Measurements from ENCODE around the gene CALCOCO2. TPM values are rescaled to one million over a fixed set of nuclear protein-coding genes. Genes with fewer than 3 reads are reported as not detected.

Gene CALCOCO2
- total and polyA plus RNA-seq, 2 of the 13 experiments (the other 11 are each of a cell fraction or from before 2014, with no cell fraction given): 72.9 to 111 TPM

DNA sequence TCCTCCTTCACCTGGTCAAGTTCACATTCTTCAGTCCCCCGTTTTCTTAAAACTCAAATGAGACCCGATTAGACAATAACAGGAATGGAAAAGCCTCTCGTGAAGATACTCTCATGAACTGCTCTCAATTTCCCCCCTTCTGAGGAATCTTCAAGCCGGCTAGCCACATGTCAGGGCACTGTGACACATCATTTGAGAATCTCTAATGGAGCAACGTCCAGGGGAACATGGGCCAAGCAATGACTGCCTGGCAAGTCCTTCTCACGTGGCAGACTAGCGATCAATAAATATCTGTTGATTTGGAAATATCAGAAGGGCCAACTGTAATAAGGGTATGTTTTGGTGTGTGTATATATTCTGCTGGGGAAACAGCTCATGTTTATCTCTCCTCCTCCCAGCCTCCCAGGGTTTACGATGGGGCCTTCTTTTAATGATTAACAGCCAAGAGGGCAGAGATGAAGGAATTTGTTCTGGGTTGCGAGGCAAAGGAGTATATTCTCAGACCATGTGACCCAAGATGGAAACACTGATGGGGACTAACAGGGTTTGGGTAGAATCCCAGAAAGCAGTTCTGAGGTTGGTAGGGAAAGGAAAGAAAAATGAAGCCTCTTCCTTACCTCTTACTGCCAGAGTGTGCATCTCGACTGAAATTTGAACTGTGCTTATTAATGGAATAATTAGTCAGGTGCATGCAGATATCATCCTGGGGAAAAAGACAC is 35.2 kb upstream of the CALCOCO2 start (continued):
- TF ChIP-seq, protein P1, sequence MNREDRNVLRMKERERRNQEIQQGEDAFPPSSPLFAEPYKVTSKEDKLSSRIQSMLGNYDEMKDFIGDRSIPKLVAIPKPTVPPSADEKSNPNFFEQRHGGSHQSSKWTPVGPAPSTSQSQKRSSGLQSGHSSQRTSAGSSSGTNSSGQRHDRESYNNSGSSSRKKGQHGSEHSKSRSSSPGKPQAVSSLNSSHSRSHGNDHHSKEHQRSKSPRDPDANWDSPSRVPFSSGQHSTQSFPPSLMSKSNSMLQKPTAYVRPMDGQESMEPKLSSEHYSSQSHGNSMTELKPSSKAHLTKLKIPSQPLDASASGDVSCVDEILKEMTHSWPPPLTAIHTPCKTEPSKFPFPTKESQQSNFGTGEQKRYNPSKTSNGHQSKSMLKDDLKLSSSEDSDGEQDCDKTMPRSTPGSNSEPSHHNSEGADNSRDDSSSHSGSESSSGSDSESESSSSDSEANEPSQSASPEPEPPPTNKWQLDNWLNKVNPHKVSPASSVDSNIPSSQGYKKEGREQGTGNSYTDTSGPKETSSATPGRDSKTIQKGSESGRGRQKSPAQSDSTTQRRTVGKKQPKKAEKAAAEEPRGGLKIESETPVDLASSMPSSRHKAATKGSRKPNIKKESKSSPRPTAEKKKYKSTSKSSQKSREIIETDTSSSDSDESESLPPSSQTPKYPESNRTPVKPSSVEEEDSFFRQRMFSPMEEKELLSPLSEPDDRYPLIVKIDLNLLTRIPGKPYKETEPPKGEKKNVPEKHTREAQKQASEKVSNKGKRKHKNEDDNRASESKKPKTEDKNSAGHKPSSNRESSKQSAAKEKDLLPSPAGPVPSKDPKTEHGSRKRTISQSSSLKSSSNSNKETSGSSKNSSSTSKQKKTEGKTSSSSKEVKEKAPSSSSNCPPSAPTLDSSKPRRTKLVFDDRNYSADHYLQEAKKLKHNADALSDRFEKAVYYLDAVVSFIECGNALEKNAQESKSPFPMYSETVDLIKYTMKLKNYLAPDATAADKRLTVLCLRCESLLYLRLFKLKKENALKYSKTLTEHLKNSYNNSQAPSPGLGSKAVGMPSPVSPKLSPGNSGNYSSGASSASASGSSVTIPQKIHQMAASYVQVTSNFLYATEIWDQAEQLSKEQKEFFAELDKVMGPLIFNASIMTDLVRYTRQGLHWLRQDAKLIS (CRISPR knock-in tag; IDR thresholded peaks at IDR 0.05): no peak
- peak; percentile 96 for TF ChIP-seq FOXK2 (IDR thresholded peaks at IDR 0.05)
- TF ChIP-seq DR1 (CRISPR knock-in tag; IDR thresholded peaks at IDR 0.05): no peak
- peak; percentile 54; the same call in 1 of the 2 replicates for TF ChIP-seq ZNF292 (CRISPR knock-in tag; IDR thresholded peaks at IDR 0.05; ENCODE audit: borderline replicate concordance, low read depth)
- TF ChIP-seq FOXA3 (CRISPR knock-in tag; IDR thresholded peaks at IDR 0.05): peak; percentile 90
- no peak for TF ChIP-seq HNRNPK (IDR thresholded peaks at IDR 0.05; ENCODE audit: low read depth, low read length, poor library complexity, severe bottlenecking)
- TF ChIP-seq ZFY (CRISPR knock-in tag; IDR thresholded peaks at IDR 0.05): 0 out of 2 replicates have a peak, but pooled peaks have one; percentile 34
- peak; percentile 40; the same call in 1 of the 2 replicates for TF ChIP-seq TOPORS (CRISPR knock-in tag; IDR thresholded peaks at IDR 0.05)
- TF ChIP-seq, protein P2, sequence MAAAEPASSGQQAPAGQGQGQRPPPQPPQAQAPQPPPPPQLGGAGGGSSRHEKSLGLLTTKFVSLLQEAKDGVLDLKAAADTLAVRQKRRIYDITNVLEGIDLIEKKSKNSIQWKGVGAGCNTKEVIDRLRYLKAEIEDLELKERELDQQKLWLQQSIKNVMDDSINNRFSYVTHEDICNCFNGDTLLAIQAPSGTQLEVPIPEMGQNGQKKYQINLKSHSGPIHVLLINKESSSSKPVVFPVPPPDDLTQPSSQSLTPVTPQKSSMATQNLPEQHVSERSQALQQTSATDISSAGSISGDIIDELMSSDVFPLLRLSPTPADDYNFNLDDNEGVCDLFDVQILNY (CRISPR knock-in tag; conservative IDR thresholded peaks at IDR 0.05): no peak
- TF ChIP-seq, protein P3, sequence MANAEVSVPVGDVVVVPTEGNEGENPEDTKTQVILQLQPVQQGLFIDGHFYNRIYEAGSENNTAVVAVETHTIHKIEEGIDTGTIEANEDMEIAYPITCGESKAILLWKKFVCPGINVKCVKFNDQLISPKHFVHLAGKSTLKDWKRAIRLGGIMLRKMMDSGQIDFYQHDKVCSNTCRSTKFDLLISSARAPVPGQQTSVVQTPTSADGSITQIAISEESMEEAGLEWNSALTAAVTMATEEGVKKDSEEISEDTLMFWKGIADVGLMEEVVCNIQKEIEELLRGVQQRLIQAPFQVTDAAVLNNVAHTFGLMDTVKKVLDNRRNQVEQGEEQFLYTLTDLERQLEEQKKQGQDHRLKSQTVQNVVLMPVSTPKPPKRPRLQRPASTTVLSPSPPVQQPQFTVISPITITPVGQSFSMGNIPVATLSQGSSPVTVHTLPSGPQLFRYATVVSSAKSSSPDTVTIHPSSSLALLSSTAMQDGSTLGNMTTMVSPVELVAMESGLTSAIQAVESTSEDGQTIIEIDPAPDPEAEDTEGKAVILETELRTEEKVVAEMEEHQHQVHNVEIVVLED (CRISPR knock-in tag; IDR thresholded peaks at IDR 0.05; ENCODE audit: borderline replicate concordance): peak; percentile 43; the same call in 1 of the 2 replicates
- TF ChIP-seq, protein P4, sequence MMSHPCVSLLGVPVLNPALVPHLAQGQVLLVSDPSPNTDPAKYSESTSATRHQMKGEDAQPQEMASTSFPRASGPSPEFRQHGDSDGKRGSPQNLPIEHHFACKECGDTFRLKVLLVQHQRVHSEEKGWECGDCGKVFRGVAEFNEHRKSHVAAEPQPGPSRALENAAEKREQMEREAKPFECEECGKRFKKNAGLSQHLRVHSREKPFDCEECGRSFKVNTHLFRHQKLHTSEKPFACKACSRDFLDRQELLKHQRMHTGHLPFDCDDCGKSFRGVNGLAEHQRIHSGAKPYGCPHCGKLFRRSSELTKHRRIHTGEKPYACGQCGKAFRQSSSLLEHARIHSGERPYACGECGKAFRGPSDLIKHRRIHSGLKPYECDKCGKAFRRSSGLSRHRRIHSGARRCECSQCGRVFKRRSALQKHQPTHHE (CRISPR knock-in tag; IDR thresholded peaks at IDR 0.05; ENCODE audit: borderline replicate concordance): no peak
- TF ChIP-seq, protein P5, sequence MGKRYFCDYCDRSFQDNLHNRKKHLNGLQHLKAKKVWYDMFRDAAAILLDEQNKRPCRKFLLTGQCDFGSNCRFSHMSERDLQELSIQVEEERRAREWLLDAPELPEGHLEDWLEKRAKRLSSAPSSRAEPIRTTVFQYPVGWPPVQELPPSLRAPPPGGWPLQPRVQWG (CRISPR knock-in tag; IDR thresholded peaks at IDR 0.05; ENCODE audit: borderline replicate concordance, low read depth): no peak
- no peak; the same call in 1 of the 2 replicates for TF ChIP-seq ZMYM2 (CRISPR knock-in tag; IDR thresholded peaks at IDR 0.05)
- no peak for TF ChIP-seq ZNF589 (CRISPR knock-in tag; conservative IDR thresholded peaks at IDR 0.05)
- TF ChIP-seq FOXJ3 (CRISPR knock-in tag; IDR thresholded peaks at IDR 0.05; ENCODE audit: borderline replicate concordance): peak; percentile 86
- peak; percentile 84 for TF ChIP-seq KAT2B (IDR thresholded peaks at IDR 0.05; ENCODE audit: borderline replicate concordance, low read depth, low read length)
- TF ChIP-seq RBAK (CRISPR knock-in tag; IDR thresholded peaks at IDR 0.05): no peak
- TF ChIP-seq KLF12 (CRISPR knock-in tag; IDR thresholded peaks at IDR 0.05; ENCODE audit: borderline replicate concordance): no peak
- no peak for TF ChIP-seq ZIK1 (CRISPR knock-in tag; IDR thresholded peaks at IDR 0.05; ENCODE audit: borderline replicate concordance, low read depth)
- TF ChIP-seq DNMT1 (CRISPR knock-in tag; IDR thresholded peaks at IDR 0.05): no peak
